NCI-H1436 treated with DMSO at 0.1 percent for 48 hours (cell line): Measurements from ENCODE around the gene CDC42EP2.

ENCODE experiments used
- DNase-seq: peaks from one replicate; lab custom pipeline; 2025; lab: John Stamatoyannopoulos, UW

Gene CDC42EP2

GRCh38 chr11:65356394-65356972 lies 41.8 kb downstream of the CDC42EP2 start:
- DNase-seq = no peak

- DNase-seq = no peak
Measured at GRCh38 chr11:65357856-65358356, 43.2 kb downstream of the CDC42EP2 start.

DNA sequence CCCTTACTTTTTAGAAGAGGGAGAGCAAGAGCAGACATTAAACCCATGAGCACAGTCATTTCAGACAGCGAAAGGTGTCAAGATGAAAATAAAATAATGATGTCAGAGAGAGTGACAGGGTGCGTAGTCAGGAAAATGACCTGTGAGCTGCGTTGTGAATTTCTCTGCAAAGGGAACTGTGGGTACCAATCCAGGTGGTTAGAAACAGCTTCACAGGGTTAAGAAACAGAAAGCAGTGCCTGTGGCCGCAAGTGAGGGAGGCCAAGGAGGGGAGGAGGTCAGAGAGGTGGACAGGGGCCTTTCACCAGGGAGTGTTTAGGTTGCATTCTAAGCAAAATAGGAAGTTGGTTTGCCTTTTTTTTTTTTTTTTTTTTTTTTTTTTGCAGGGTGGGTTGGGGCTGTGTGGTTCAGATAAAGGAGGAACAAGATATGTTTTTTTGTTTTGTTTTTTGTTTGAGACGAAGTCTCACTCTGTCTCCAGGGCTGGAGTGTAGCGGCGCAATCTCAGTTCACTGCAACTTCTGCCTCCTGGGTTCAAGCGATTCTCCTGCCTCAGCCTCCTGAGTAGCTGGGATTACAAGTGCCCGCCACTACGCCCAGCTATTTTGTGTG lies 47.8 kb downstream of the CDC42EP2 start:
- no peak for DNase-seq

- DNase-seq = no peak
Measured at GRCh38 chr11:65362966-65363365, 48.3 kb downstream of the CDC42EP2 start.

DNA sequence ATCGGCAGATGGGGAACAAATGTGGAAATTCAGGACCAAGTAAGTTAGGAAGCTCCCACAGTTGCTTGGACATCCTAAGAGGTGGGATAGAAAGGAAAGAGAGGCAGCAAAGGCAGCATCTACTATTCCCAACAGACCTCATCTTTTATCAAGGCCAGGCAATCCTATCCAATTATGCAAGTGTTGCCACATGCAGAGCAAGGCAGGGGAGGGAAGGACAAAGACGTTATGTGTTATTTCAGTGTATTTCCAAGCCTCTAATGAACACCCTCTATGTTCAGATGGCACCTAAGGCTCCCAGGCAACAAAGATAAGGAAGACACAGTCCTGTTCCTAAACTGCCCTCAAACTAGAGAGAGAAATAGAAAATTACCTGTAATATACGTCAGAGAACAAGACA lies 49.1 kb downstream of the CDC42EP2 start:
- no peak for DNase-seq

DNA sequence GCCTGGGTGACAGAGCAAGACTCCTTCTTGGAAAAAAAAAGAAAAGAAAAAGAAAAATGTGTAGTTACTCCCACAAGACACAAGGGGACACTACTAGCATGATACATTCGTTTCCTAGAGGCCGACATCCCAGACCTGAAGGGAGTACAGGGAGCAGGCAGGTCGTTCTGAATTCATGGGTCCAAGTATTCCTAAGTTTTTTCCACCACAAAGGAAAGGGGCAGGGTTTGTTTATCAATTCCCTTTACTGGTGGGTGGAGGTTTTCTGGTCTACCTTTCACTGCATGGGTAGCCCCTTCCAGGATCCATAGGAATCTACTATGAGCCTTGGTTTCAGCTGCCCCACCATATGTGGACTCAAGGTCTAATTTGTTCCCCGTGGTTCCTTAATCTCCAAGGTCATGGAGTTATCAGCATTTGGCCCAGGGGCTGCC lies 51.7 kb downstream of the CDC42EP2 start:
- DNase-seq = peak; percentile 24

- DNase-seq = no peak
Measured at GRCh38 chr11:65370659-65371049, 56.0 kb downstream of the CDC42EP2 start.
